Tibial nerve (tissue), 4 donors: ENCODE results near the gene SLC39A11. TPM values are rescaled to one million over a fixed set of nuclear protein-coding genes. Genes with fewer than 3 reads are reported as not detected.
A peak's percentile ranks its signal among the peaks of the same experiment; 100 is the strongest.

Source experiments
- DNase-seq, 2 donors: peaks; one replicate each; pipeline ENCODE4 v3.0.0-alpha.2; 2019; ENCODE audit warnings: low spot score in 2 of 2
- H3K27ac ChIP-seq, 4 donors: fragments of 200-600 bp; sonication (generic) in 3 of 4; one replicate each; pipeline ENCODE4 v1.5.1; 2017 to 2019; ENCODE audit warnings: mild to moderate bottlenecking in 1 of 4
- H3K27me3 ChIP-seq, 2 donors: fragments of 200-600 bp; sonication (generic) in 1 of 2; one replicate each; pipeline versions ENCODE4 v1.5.1 to v1.6.0; 2017 to 2019
- H3K36me3 ChIP-seq, 3 donors: fragments of 200-600 bp; sonication (generic); one replicate each; pipeline ENCODE4 v1.5.1; 2018 to 2019
- H3K4me1 ChIP-seq, 4 donors: fragments of 200-600 bp; sonication (generic) in 3 of 4; one replicate each; pipeline ENCODE4 v1.5.1; 2017 to 2019
- H3K4me3 ChIP-seq, 4 donors: fragments of 200-600 bp; sonication (generic) in 3 of 4; one replicate each; pipeline ENCODE4 v1.5.1; 2017 to 2019; ENCODE audit warnings: mild to moderate bottlenecking in 1 of 4, moderate library complexity in 1 of 4
- H3K9me3 ChIP-seq, 4 donors: fragments of 200-600 bp; sonication (generic) in 3 of 4; one replicate each; pipeline ENCODE4 v1.5.1; 2017 to 2019
- EP300 ChIP-seq, 2 donors: sonication (generic); formaldehyde crosslinking; IDR thresholded peaks; one replicate each; pipeline ENCODE4 v1.6.1; 2017; ENCODE audit warnings: antibody characterized with exemption in 2 of 2, mild to moderate bottlenecking in 1 of 2
- POLR2A ChIP-seq, 2 donors: fragments of 450-650 bp; IDR thresholded peaks; one replicate each; pipeline ENCODE4 v1.6.1; 2017; ENCODE audit warnings: antibody characterized with exemption in 2 of 2, mild to moderate bottlenecking in 2 of 2, moderate library complexity in 2 of 2
- WGBS, 2 donors: methylation state at CpG; one replicate each; pipeline ENCODE4 v1.1.5; 2018; 5-methylcytosine and 5-hydroxymethylcytosine counted together
- total RNA-seq, 4 donors: library from RNA; depleted of rRNA; stranded (reverse); fragments of >200 nt; gene quantifications; one replicate each; pipeline ENCODE4 v1.1.0, GENCODE V29; 2016
- TF ChIP-seq, protein P1 (sequence below), 5 experiments: fragments of 200-600 bp in 3 of 5; fragments of 450-650 bp in 2 of 5; sonication (generic) in 3 of 5; IDR thresholded peaks; one replicate each; pipeline ENCODE4 v1.5.1; 2016 to 2019; ENCODE audit warnings: antibody characterized with exemption in 5 of 5, mild to moderate bottlenecking in 3 of 5, moderate library complexity in 2 of 5

SLC39A11 gene
- total RNA-seq, 4 donors from 2014 or later: 19.9 to 48.4 (median 37.5) TPM

DNA sequence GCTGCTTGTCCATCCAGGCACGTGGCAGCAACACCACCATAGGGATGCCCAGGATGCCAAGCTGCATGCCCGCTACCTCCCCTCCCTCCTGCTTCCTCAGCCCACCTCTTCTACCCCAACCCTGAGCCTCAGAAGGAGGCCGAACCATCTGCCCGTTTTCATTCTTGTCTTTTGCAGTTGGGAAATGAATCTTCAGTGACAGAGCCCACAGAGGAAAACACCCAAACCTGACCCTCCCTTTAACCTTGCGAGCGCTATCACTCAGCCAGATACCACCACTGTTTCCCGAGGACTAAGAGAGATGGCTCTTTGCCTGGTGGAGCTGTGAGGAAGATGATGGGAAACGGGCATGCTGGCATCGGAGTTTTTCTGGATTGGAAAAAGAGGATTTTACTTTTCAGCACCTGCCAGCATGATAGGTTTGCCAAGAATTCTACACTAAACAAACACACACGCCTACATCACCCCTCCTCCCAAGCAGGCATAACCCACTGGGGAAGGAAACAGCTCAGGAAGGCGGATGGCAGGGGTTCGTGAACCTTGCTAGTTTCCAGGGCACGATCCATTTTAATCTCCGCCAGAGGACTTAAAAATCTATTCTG is 457.4 kb downstream of the SLC39A11 start:
- Histone ChIP-seq H3K9me3 (no peaks in the 10 kb centered on the region), H3K36me3 (no peaks in the 10 kb centered on the region), H3K4me3 (no peak overlapping the region), H3K27me3 (no peaks in the 10 kb centered on the region), H3K4me1 (no peaks in the 10 kb centered on the region), H3K27ac (no peak overlapping the region)
- no peak for DNase-seq
- TF ChIP-seq, protein P1, sequence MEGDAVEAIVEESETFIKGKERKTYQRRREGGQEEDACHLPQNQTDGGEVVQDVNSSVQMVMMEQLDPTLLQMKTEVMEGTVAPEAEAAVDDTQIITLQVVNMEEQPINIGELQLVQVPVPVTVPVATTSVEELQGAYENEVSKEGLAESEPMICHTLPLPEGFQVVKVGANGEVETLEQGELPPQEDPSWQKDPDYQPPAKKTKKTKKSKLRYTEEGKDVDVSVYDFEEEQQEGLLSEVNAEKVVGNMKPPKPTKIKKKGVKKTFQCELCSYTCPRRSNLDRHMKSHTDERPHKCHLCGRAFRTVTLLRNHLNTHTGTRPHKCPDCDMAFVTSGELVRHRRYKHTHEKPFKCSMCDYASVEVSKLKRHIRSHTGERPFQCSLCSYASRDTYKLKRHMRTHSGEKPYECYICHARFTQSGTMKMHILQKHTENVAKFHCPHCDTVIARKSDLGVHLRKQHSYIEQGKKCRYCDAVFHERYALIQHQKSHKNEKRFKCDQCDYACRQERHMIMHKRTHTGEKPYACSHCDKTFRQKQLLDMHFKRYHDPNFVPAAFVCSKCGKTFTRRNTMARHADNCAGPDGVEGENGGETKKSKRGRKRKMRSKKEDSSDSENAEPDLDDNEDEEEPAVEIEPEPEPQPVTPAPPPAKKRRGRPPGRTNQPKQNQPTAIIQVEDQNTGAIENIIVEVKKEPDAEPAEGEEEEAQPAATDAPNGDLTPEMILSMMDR (IDR thresholded peaks at IDR 0.05): no peak
- TF ChIP-seq EP300 (IDR thresholded peaks at IDR 0.05) (no peak), POLR2A (IDR thresholded peaks at IDR 0.05) (no peak)
- WGBS, 2 donors: 77 to 80% methylated on average over 14 of the region's 14 CpGs

DNA sequence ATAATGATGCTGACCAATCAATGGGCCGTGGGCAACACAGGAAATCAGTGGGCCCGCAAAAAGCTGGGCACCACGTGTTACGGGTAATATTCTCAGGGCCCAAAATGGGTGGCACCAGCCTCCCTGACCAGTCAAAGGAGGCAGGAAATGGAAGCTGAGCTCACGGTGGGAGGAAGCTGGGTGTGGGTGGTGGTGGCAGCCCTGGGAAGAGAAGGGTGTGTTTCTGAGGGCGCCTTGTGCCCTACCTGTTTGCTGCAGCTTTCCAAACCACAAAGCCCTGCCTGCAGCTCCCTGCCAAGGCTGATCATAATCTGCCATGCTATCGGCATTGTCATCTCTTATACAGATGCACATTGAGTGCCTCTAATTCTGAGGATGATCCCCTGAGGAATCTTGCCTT is 457.9 kb downstream of the SLC39A11 start:
- no peaks in the 10 kb centered on the region for H3K4me1 ChIP-seq
- 74 to 75% methylated on average over 7 of the region's 7 CpGs for WGBS, 2 donors
- no peak for DNase-seq
- no peaks in the 10 kb centered on the region for H3K36me3 ChIP-seq
- TF ChIP-seq, protein P1 (IDR thresholded peaks at IDR 0.05): no peak
- TF ChIP-seq POLR2A (IDR thresholded peaks at IDR 0.05) (no peak), EP300 (IDR thresholded peaks at IDR 0.05) (no peak)
- H3K27ac ChIP-seq: no peak overlapping the region
- H3K9me3 ChIP-seq: peaks cover 0 to 2% (median 0%) of the 10 kb centered on the region in 4 donors
- H3K27me3 ChIP-seq: no peaks in the 10 kb centered on the region
- no peak overlapping the region for H3K4me3 ChIP-seq

DNA sequence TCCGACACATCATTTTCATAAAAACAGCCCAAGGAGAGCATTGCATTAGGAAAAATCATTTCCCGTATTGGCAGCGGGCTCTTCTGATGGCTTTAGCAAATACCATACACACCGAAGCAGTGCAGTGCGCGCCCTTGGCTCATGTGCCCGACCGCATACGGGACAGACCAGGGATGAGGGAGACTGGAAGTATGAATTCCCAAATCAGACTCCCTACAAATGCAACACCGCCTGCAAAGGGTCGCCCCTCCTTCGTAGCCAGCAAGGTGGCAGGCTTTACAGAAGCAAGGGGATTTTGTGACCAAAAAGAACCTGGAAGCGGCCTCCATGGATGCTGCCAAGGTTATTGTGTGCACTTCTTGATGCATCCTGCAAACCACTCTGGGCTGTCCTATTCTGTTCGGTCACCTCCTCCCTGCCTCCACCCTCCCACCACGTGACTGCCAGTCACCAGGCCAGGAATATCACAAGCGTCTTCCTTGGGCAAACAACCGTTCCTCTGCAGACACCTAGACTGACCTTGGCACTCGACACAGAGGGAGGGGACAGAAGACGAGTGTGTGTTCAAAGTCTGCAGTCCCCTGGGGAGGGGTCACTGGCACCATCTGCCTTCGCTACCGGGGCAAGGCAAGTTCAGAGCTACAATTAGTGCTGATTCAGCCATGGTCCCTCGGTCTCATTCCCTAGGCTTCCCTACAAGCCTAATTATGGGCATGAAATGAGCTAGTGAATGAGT is 460.4 kb downstream of the SLC39A11 start:
- Histone ChIP-seq H3K27ac (no peak overlapping the region), H3K4me3 (no peak overlapping the region), H3K27me3 (no peaks in the 10 kb centered on the region), H3K9me3 (peaks cover 0 to 12% (median 0%) of the 10 kb centered on the region in 4 donors), H3K4me1 (no peaks in the 10 kb centered on the region), H3K36me3 (no peaks in the 10 kb centered on the region)
- no peak for DNase-seq
- TF ChIP-seq, protein P1 (IDR thresholded peaks at IDR 0.05): no peak
- TF ChIP-seq EP300 (IDR thresholded peaks at IDR 0.05) (no peak), POLR2A (IDR thresholded peaks at IDR 0.05) (no peak)
- WGBS, 2 donors: 71 to 80% methylated on average over 22 of the region's 22 CpGs

DNA sequence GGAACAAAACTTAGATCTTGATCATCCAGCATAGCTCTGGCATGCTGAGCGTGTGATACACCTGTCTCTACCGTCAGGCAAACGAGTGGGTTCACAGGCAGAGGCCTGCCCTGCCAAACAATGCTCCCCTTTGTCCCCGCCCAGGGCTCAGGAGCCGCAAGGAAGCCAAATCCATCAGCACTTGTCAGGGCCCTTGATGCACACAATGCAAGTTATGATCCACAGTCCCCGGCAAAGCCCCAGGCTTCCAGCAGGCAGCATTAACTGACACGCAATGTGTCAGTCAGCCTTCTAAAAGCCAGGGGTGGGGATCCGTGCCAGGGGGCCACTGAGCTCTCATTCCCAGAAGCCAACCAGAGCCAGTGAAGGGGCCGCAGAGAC is 460.9 kb downstream of the SLC39A11 start:
- TF ChIP-seq EP300 (IDR thresholded peaks at IDR 0.05) (no peak), POLR2A (IDR thresholded peaks at IDR 0.05) (no peak)
- TF ChIP-seq, protein P1 (IDR thresholded peaks at IDR 0.05): no peak
- H3K4me3 ChIP-seq: no peak overlapping the region
- no peak overlapping the region for H3K27ac ChIP-seq
- H3K9me3 ChIP-seq: peaks cover 0 to 12% (median 0%) of the 10 kb centered on the region in 4 donors
- no peak for DNase-seq
- H3K27me3 ChIP-seq: no peaks in the 10 kb centered on the region
- no peaks in the 10 kb centered on the region for H3K36me3 ChIP-seq
- H3K4me1 ChIP-seq: no peaks in the 10 kb centered on the region
- WGBS, 2 donors: 80% methylated on average over 9 of the region's 9 CpGs

DNA sequence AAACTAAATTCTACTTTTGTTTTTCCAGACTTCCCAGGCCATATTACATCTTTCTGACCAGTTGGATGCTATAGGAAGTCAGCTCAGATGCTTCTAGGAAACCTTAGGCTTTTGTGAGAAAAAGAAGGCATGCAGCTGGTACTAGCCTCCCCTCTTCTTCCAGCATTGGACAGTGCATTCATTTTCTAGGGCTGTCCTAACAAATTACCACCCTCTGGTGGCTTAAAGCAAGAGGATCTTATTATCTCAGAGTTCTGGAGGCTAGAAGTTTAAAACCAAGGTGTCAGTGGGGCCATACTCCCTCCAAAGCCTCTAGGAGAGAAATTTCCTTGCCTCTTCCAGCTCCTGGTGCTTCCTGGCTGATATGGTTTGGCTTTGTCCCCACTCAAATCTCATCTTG is 467.8 kb downstream of the SLC39A11 start:
- peaks cover 0 to 14% (median 5%) of the 10 kb centered on the region in 4 donors for H3K4me1 ChIP-seq
- H3K27me3 ChIP-seq: no peaks in the 10 kb centered on the region
- no peaks in the 10 kb centered on the region for H3K36me3 ChIP-seq
- no peak overlapping the region for H3K4me3 ChIP-seq
- no peak overlapping the region for H3K27ac ChIP-seq
- DNase-seq: no peak
- TF ChIP-seq, protein P1 (IDR thresholded peaks at IDR 0.05): peak in 1 of 5 experiments; percentile 28
- TF ChIP-seq EP300 (IDR thresholded peaks at IDR 0.05) (no peak), POLR2A (IDR thresholded peaks at IDR 0.05) (no peak)
- peaks cover 0 to 10% (median 0%) of the 10 kb centered on the region in 4 donors for H3K9me3 ChIP-seq
